HG03354 (cell line): ENCODE data around the gene PIK3CB.
A peak's percentile ranks its signal among the peaks of the same experiment; 100 is the strongest.

Source experiments
- ATAC-seq: cut with Tn5 transposase; IDR thresholded peaks from one replicate; pipeline ENCODE4 v1.9.1; 2021; ENCODE audit warnings: mild to moderate bottlenecking; ENCODE audit not compliant: unreplicated experiment, poor library complexity, severe bottlenecking

Gene PIK3CB

GRCh38 chr3:138834596-138835396, at the start of gene PIK3CB:
Gene PIK3CB (minus strand): TSS chr3:138834928. CDS start chr3:138759343, 75,585 bp downstream.
- peak; percentile 92 for ATAC-seq

GRCh38 chr3:138881233-138881632, 46.5 kb upstream of the PIK3CB start:
- no peak for ATAC-seq

DNA sequence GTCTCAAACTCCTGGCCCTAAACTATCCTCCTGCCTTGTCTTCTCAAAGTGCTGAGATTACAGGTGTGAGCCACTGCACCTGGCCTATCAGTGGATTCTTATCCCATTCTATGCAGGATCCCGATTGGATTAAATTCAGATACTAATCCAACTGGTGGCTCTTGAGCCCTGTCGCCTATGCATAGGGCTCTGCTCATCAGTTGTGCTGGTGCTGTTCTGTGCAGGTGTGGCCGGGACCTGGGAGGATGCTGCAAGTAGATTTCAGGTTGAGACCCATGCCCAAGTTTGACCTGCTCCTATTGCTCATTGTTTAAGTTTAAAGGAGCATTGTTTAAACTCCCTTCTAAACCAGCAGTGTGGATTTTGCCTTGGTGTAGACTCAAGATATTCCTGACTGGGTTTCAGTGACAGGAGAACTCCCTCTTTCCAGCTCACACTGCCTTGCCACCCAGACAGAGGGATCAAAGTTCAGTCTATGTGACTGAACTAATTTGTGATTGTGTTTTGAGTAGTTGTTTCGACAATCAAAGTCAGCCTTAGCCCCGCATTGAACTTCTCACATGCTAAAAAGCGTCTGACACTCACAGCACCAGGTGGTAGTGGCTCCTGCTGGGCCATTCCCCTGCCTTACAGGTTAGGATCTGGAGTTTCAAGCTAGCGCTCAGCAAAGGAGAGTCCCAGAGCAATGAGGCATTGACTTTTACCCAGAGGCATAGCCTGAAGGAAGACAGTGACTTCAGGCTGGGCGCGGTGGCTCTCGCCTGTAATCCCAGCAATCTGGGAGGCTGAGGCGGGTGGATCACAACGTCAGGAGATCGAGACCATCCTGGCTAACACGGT, 45.0 kb upstream of the PIK3CB start:
- ATAC-seq = no peak

- no peak for ATAC-seq
Observed at GRCh38 chr3:138877226-138877625, 42.5 kb upstream of the PIK3CB start.

DNA sequence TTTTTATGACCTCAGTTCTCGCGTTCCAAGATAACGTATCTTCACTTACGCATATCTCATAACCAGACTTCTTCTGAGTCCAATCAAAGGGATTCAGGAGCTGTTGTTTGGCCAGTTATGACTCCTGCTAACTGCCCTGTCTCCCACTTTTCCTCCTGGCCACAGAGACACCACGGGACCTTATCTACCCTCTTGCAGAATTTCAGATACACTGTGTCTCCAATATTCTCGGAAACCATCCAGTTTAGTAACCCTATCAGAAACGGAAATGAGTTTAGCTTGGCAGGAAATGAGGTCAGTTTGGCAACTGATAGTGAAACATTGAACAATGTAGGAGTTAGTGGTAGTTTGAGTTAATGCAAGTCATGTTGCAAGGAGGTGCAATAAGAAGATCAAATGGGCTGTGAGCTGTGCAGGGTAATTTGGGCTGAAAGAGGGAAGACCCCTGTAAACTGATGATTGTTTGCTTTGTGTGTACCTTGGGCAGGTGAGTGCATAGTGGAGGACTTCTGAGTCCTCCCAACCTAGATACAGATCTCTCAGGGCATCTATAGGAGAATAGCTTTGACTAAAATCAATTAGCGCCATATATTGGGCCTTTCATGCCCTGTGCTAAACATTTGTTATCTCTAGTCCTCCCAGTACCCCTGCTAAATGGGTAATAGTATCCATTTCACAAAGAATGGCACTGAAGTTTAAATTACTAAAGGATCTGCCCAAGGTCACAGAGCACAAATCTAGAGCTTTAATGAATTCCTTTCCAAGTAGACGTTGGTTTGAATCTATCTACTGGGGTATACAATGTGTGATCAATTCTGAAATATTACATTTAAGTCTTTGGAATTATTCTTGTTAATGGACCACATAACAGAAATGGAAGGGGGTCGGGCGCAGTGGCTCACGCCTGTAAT, 41.3 kb upstream of the PIK3CB start:
- no peak for ATAC-seq

GRCh38 chr3:138875096-138875753, 40.5 kb upstream of the PIK3CB start:
- no peak for ATAC-seq

DNA sequence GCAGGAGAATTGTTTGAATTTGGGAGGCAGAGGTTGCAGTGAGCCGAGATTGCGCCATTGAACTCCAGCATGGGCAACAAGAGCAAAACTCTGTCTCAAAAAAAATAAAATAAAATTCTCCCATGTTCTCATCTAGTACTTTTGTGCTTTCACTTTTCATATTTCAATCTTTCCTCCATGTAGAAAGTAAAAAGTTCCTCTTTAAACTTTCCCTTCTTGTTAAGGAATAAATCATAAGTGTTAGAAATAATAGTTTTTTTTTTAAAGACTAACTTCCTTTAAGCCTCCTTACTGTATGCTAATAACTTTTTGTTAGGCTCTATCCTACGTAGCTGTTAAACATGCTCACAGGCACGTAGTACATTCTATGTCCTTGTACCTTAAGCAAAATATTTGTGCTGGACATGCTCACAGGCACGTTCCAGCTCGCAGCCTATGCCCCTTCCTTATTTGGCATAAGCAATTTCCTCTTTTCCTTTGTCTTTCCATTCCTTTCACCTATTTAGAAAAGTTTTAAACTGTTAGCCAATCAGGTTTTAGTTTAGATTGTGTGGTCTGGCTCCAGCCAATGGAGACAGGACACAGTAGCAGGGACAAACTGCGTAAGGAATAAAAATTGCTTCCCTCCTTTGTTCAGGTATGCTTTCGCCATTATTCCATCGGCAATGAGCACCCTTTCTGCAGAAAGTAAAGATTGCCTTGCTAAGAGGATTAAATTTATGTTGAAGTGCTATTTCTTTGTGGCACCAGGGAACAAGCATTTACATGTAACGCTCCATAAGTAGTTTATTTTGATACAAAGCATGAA, 38.9 kb upstream of the PIK3CB start:
- no peak for ATAC-seq

- ATAC-seq = no peak
Observed at GRCh38 chr3:138872632-138873031, 37.9 kb upstream of the PIK3CB start.

GRCh38 chr3:138867996-138868395, 33.3 kb upstream of the PIK3CB start:
- ATAC-seq = no peak

DNA sequence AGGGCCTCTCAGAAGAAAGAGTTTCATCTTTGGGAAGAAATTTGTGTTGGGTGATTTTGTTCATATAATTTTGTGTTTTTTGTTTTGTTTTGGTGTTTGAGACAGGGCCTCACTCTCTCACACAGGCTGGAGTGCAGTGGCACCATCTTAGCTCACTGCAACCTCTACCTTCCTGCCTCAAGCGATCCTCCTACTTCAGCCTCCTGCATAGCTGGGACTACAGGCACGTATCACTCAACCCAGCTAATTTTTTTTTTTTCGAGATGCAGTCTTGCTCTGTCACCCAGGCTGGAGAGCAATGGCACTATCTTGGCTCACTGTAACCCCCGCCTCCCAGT, 29.0 kb upstream of the PIK3CB start:
- ATAC-seq = no peak

DNA sequence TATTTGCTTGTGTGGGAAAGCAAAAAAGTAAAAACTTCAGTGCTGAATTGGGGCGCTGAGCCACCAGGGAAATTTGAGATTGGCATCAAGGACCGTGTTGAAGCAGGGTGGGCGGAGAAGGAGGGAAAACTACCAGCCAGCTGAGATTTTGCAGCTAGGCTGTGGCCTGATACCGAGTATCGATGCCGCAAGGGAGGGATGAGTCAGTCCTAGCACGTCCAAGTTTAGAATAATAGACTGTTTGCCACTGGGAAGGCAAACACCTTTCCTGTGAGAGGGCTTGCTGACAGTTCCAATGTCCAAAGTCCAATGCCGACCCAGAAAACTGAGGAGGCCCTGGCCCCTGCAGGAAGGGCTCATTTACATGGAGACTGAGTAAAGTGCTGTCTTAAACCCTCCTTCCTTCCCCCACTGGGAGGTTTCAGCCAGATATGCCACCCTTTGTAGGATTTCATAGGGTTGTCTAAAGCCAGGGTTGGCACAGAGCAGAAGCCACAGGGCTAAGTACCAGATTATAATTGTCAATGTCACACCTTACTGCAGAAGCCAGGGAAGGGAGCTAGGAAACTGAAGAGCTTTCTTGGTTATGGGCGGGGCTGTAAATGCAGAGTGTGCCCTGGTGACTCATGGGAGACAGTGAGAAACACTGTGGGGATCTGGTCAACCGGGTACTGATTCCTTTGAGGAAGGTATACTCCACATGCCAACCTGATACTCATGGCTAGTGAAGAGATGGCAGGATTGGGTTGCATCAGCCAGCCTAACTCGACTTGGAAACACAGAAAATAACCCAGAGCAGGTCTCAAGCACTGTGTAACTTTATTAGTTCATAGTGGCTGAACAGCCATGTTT, 28.4 kb upstream of the PIK3CB start:
- ATAC-seq = no peak

GRCh38 chr3:138862531-138862923, 27.8 kb upstream of the PIK3CB start:
- no peak for ATAC-seq

GRCh38 chr3:138861798-138862197, 27.1 kb upstream of the PIK3CB start:
- no peak for ATAC-seq

DNA sequence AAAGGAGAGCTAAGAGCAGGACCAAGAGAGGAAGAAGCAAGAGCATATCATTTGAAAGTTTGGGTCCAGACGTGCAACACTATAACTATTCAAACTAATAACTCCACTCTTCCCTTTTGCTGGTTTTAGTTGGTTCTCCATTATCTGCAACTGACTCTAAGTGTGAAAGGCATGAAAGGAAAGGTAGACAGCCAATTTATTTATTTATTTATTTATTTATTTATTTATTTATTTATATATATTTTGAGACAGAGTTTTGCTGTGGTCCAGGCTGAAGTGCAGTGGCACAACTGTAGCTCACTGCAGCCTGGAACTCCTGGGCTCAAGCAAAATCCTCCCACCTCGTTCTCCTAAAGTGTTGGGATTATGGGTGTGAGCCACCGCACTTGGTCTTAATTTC, 22.1 kb upstream of the PIK3CB start:
- ATAC-seq = no peak

- ATAC-seq = no peak
Observed at GRCh38 chr3:138854940-138855339, 20.2 kb upstream of the PIK3CB start.

- no peak for ATAC-seq
Observed at GRCh38 chr3:138854204-138854603, 19.5 kb upstream of the PIK3CB start.

DNA sequence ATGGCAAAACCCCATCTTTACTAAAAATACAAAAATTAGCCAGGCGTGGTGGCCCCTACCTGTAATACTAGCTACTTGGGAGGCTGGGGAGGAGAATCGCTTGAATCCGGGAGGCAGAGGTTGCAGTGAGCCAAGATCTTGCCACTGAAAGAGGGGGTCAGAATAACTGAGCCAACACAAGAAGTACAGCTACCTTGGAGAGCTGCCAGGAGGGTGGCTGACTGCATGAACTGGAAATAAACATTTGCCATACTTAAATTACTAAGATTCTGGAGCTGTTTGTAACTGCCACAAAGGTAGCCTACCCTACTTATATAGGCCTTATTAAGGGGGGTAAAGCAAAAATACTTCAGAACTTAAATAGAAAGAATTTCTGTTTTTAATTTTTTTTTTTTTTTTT, 15.4 kb upstream of the PIK3CB start:
- no peak for ATAC-seq
